Right atrium auricular region (tissue), 2 donors: ENCODE results near the gene LACTB. TPM values are rescaled to one million over a fixed set of nuclear protein-coding genes. Genes with fewer than 3 reads are reported as not detected.

Experiments
- DNase-seq: peaks from one replicate; pipeline ENCODE4 v3.0.0-alpha.2; 2019; ENCODE audit warnings: low spot score
- H3K27ac ChIP-seq, 2 donors: fragments of 200-600 bp; sonication (generic); 1 replicate in 1 of 2; 2 replicates in 1 of 2; pipeline ENCODE4 v1.5.1; 2016 to 2019
- H3K27me3 ChIP-seq, 2 donors: fragments of 200-600 bp; sonication (generic); one replicate each; pipeline versions ENCODE4 v1.5.1 to v1.6.0; 2017 to 2019
- H3K36me3 ChIP-seq: fragments of 200-600 bp; sonication (generic); one replicate; pipeline ENCODE4 v1.5.1; 2016
- H3K4me1 ChIP-seq, 2 donors: fragments of 200-600 bp; sonication (generic); one replicate each; pipeline versions ENCODE4 v1.5.1 to v1.6.0; 2017 to 2019
- H3K4me3 ChIP-seq, 2 donors: fragments of 200-600 bp; sonication (generic); 1 replicate in 1 of 2; 2 replicates in 1 of 2; pipeline ENCODE4 v1.5.1; 2017 to 2019; ENCODE audit warnings: mild to moderate bottlenecking in 1 of 2, moderate library complexity in 1 of 2
- H3K9me3 ChIP-seq, 2 donors: fragments of 200-600 bp; sonication (generic); one replicate each; pipeline ENCODE4 v1.5.1; 2019
- total RNA-seq, 2 donors: library from RNA; depleted of rRNA; stranded (reverse); fragments of >200 nt; gene quantifications; one replicate each; pipeline ENCODE4 v1.1.0, GENCODE V29; 2016
- TF ChIP-seq, protein P1 (sequence below), 2 donors: fragments of 200-600 bp; sonication (generic); IDR thresholded peaks; one replicate each; pipeline ENCODE4 v1.5.1; 2019; ENCODE audit warnings: antibody characterized with exemption in 2 of 2

The LACTB gene
- total RNA-seq, 2 donors from 2014 or later = 10.6 to 20.5 TPM

GRCh38 chr15:63157891-63158431 lies 36.3 kb downstream of the LACTB start:
- H3K4me1 ChIP-seq = peaks cover 0 to 10% of the 10 kb centered on the region in 2 donors
- H3K27ac ChIP-seq = peak overlapping the region; percentile 97
- H3K27me3 ChIP-seq = no peaks in the 10 kb centered on the region
- H3K9me3 ChIP-seq = no peaks in the 10 kb centered on the region
- H3K36me3 ChIP-seq = peaks cover 22% of the 10 kb centered on the region
- H3K4me3 ChIP-seq = peak overlapping the region; percentile 69 to 87
- TF ChIP-seq, protein P1, sequence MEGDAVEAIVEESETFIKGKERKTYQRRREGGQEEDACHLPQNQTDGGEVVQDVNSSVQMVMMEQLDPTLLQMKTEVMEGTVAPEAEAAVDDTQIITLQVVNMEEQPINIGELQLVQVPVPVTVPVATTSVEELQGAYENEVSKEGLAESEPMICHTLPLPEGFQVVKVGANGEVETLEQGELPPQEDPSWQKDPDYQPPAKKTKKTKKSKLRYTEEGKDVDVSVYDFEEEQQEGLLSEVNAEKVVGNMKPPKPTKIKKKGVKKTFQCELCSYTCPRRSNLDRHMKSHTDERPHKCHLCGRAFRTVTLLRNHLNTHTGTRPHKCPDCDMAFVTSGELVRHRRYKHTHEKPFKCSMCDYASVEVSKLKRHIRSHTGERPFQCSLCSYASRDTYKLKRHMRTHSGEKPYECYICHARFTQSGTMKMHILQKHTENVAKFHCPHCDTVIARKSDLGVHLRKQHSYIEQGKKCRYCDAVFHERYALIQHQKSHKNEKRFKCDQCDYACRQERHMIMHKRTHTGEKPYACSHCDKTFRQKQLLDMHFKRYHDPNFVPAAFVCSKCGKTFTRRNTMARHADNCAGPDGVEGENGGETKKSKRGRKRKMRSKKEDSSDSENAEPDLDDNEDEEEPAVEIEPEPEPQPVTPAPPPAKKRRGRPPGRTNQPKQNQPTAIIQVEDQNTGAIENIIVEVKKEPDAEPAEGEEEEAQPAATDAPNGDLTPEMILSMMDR (IDR thresholded peaks at IDR 0.05) = peak in 1 of 2 donors; percentile 18
- DNase-seq = peak; percentile 71

DNA sequence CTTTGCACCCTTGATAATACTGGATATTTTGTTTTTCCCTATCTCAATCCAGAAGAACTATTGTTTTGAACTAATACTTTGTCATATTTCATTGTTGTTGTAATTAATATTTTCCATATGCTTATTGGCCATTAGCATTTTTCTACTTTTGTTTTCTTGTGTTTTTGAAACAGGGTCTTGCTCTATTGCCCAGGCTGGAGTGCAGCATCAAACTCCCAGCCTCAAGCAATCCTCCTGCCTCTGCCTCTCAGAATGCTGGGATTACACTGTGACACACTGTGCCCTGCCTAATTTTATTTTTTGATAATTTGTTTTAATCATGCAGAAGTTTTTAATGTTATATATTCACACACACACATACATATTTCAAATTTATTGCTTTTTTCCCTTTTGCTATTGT lies 39.0 kb downstream of the LACTB start:
- Histone ChIP-seq H3K4me1 (peaks cover 0 to 1% of the 10 kb centered on the region in 2 donors), H3K9me3 (no peaks in the 10 kb centered on the region), H3K36me3 (no peaks in the 10 kb centered on the region), H3K27ac (no peak overlapping the region), H3K27me3 (no peaks in the 10 kb centered on the region), H3K4me3 (no peak overlapping the region)
- DNase-seq = no peak
- TF ChIP-seq, protein P1 (IDR thresholded peaks at IDR 0.05) = no peak

DNA sequence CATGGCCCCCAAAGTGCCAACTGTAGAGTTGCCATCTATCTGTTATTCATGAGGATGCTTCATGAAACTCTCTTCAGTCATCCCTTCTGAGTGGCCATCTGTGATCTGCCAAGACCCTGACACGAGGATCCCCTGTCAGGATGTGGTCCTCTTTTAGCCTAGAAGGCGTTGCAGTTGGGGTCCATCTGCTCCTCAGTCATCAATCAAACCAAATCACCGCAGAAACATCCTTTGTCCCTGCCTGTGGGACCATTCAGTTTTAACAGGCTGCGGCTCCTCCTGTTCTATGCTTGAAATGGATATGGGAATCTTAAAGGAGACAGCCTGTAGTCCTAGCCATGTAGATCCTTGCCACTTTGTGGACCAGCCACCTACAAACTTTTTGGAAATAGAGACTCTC lies 41.6 kb downstream of the LACTB start:
- Histone ChIP-seq H3K4me3 (no peak overlapping the region), H3K27me3 (no peaks in the 10 kb centered on the region), H3K4me1 (no peaks in the 10 kb centered on the region), H3K9me3 (no peaks in the 10 kb centered on the region), H3K36me3 (no peaks in the 10 kb centered on the region), H3K27ac (no peak overlapping the region)
- DNase-seq = peak; percentile 50
- TF ChIP-seq, protein P1 (IDR thresholded peaks at IDR 0.05) = no peak

- Histone ChIP-seq H3K4me3 (no peak overlapping the region), H3K27ac (no peak overlapping the region), H3K36me3 (no peaks in the 10 kb centered on the region), H3K27me3 (no peaks in the 10 kb centered on the region), H3K9me3 (no peaks in the 10 kb centered on the region), H3K4me1 (no peaks in the 10 kb centered on the region)
- TF ChIP-seq, protein P1 (IDR thresholded peaks at IDR 0.05) = no peak
- DNase-seq = peak; percentile 9
These were observed 43.7 kb downstream of the LACTB start for GRCh38 chr15:63165166-63165859.

DNA sequence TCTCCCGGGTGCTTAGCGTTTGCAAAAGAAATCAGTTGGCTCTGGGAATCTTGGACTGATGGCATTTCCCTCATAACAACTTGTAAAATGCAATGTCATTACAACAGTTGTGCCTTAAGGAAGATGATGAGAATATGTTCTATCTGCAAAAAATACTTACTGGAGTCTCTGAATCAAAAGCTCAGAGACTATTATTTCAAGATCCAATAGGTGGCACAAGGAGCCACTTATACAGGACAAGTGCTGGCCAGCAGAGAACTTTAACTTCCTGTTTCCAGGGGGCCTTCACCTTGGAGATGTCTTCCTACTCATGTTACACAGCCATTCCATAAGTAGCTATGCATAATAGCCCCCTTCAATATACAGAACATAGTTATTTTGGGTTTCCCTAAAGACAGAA lies 44.6 kb downstream of the LACTB start:
- no peaks in the 10 kb centered on the region for H3K4me1 ChIP-seq
- TF ChIP-seq, protein P1 (IDR thresholded peaks at IDR 0.05) = peak in 1 of 2 donors; percentile 11

More for the DNA sequence above, 44.6 kb downstream of the LACTB start:
- no peak overlapping the region for H3K27ac ChIP-seq
- peak; percentile 16 for DNase-seq
- no peak overlapping the region for H3K4me3 ChIP-seq
- H3K9me3 ChIP-seq = no peaks in the 10 kb centered on the region
- H3K27me3 ChIP-seq = no peaks in the 10 kb centered on the region
- no peaks in the 10 kb centered on the region for H3K36me3 ChIP-seq
